GM12878 (cell line): ENCODE measurements around the gene PEX16. TPM values are rescaled to one million over a fixed set of nuclear protein-coding genes. Genes with fewer than 3 reads are reported as not detected.

ENCODE experiments used
- ATAC-seq: fragments of 200-7000 bp; cut with Tn5 transposase; 3 replicates; pipeline ENCODE4 v1.9.1; 2020; ENCODE audit warnings: mild to moderate bottlenecking, moderate library complexity
- BruUV-seq: library from RNA; stranded (reverse); fragments of 400-500 nt; replicated peaks from 2 replicates; lab custom pipeline; 2021; lab: Mats Ljungman, UMichigan
- CTCF ChIA-PET: fragments of 300-600 bp; sonication (Branson Sonifier 250); formaldehyde crosslinking; extraction: SDS; loops from one replicate; lab custom pipeline; 2021; ENCODE audit warnings: inconsistent platforms; lab: Yijun Ruan, JAX
- POLR2A ChIA-PET: fragments of 350-600 bp; formaldehyde crosslinking; extraction: SDS; loops from one replicate; lab custom pipeline; 2021; ENCODE audit warnings: inconsistent platforms; lab: Charles Lee
- RAD21 ChIA-PET: fragments of 300-600 bp; sonication (Branson Sonifier 250); formaldehyde crosslinking; loops from one replicate; lab custom pipeline; 2023; ENCODE audit warnings: antibody characterized with exemption; ENCODE audit not compliant: unreplicated experiment; lab: Charles Lee
- SMC1A ChIA-PET: fragments of 300-600 bp; sonication (Branson Sonifier 250); formaldehyde crosslinking; loops from one replicate; lab custom pipeline; 2023; ENCODE audit not compliant: unreplicated experiment, uncharacterized antibody; lab: Charles Lee
- DNase-seq: peaks from one replicate; pipeline ENCODE4 v3.0.0-alpha.2; 2011; ENCODE audit warnings: low read depth, low spot score
- FAIRE-seq: peaks from 3 replicates; lab custom pipeline; 2011; peaks lifted over from hg19 to GRCh38; lab: Jason Lieb, UNC
- H2AFZ ChIP-seq: 2 replicates; pipeline ENCODE4 v1.6.0; 2011; ENCODE audit warnings: low read depth, low read length, control low read depth; ENCODE audit not compliant: control insufficient read depth
- H3K27ac ChIP-seq: 2 replicates; pipeline ENCODE4 v1.5.1; 2011; ENCODE audit warnings: control low read depth; ENCODE audit not compliant: control insufficient read depth, insufficient read depth
- H3K27me3 ChIP-seq, 2 experiments: replicated peaks in 1 of 2; 2 replicates each; pipeline versions ENCODE4 v1.6.0 to v1.6.1; 2011; ENCODE audit warnings: low read length in 1 of 2; ENCODE audit not compliant: control insufficient read depth in 2 of 2, insufficient read depth in 2 of 2
- H3K36me3 ChIP-seq, 2 experiments: 2 replicates each; pipeline ENCODE4 v1.5.1; 2011; ENCODE audit warnings: low read length in 1 of 2; ENCODE audit not compliant: control insufficient read depth in 2 of 2, insufficient read depth in 2 of 2
- H3K4me1 ChIP-seq: 2 replicates; pipeline ENCODE4 v1.6.1; 2011; ENCODE audit warnings: mild to moderate bottlenecking, low read length, moderate library complexity, mixed read lengths; ENCODE audit not compliant: control insufficient read depth, insufficient read depth
- H3K4me2 ChIP-seq: 2 replicates; pipeline ENCODE4 v1.6.0; 2011; ENCODE audit warnings: control low read depth; ENCODE audit not compliant: control insufficient read depth, insufficient read depth
- H3K4me3 ChIP-seq: fragments of 200-600 bp; sonication (generic); 2 replicates; pipeline ENCODE4 v1.5.1; 2016
- H3K79me2 ChIP-seq: 2 replicates; pipeline ENCODE4 v1.6.0; 2011; ENCODE audit warnings: low read length; ENCODE audit not compliant: control insufficient read depth, insufficient read depth
- H3K9ac ChIP-seq: 2 replicates; pipeline ENCODE4 v1.8.0; 2011; ENCODE audit warnings: low read length, control low read depth, mixed read lengths; ENCODE audit not compliant: control insufficient read depth, insufficient read depth
- H3K9me3 ChIP-seq: replicated peaks from 3 replicates; pipeline ENCODE4 v1.5.1; 2011; ENCODE audit warnings: mild to moderate bottlenecking, low read length; ENCODE audit not compliant: control insufficient read depth, insufficient read depth
- H4K20me1 ChIP-seq: 2 replicates; pipeline ENCODE4 v1.6.0; 2011; ENCODE audit not compliant: control insufficient read depth, insufficient read depth
- BCLAF1 ChIP-seq: fragments of 450-650 bp; IDR thresholded peaks from 2 replicates; pipeline ENCODE4 v1.6.1; 2017; ENCODE audit warnings: antibody characterized with exemption, mild to moderate bottlenecking, moderate library complexity
- CREB1 ChIP-seq: IDR thresholded peaks from 2 replicates; pipeline ENCODE4 v1.6.1; 2012; ENCODE audit warnings: low read depth, mild to moderate bottlenecking, inconsistent platforms
- CTCF ChIP-seq, 3 experiments: IDR thresholded peaks in 2 of 3; conservative IDR thresholded peaks in 1 of 3; 2 replicates each; pipeline ENCODE4 v1.5.1; 2011; ENCODE audit warnings: low read depth in 3 of 3, low read length in 3 of 3, mild to moderate bottlenecking in 3 of 3, control low read depth in 2 of 3, moderate library complexity in 2 of 3, inconsistent platforms in 1 of 3, mixed read lengths in 1 of 3; ENCODE audit not compliant: control insufficient read depth in 2 of 3, insufficient read depth in 1 of 3; ENCODE audit errors: extremely low read depth in 1 of 3
- EP300 ChIP-seq, 2 experiments: fragments of 150-350 bp in 1 of 2; IDR thresholded peaks; 2 replicates each; pipeline ENCODE4 v1.6.1; 2011 to 2012; ENCODE audit warnings: low read depth in 2 of 2, low read length in 2 of 2, borderline replicate concordance in 1 of 2, improper control_type of control experiment in 1 of 2, inconsistent platforms in 1 of 2; ENCODE audit not compliant: control insufficient read depth in 1 of 2
- JUND ChIP-seq: IDR thresholded peaks from 2 replicates; pipeline ENCODE4 v1.6.1; 2012; ENCODE audit warnings: low read depth, mild to moderate bottlenecking, low read length, improper control_type of control experiment, moderate library complexity
- NBN ChIP-seq: fragments of 450-650 bp; IDR thresholded peaks from 2 replicates; pipeline ENCODE4 v1.6.1; 2016
- NFXL1 ChIP-seq: fragments of 450-650 bp; IDR thresholded peaks from 2 replicates; pipeline ENCODE4 v1.6.1; 2017; ENCODE audit warnings: antibody characterized with exemption, mild to moderate bottlenecking, borderline replicate concordance
- NFYA ChIP-seq: IDR thresholded peaks from 2 replicates; pipeline ENCODE4 v1.6.1; 2011; ENCODE audit warnings: low read depth, mild to moderate bottlenecking, low read length, improper control_type of control experiment, borderline replicate concordance
- PBX3 ChIP-seq: IDR thresholded peaks from 2 replicates; pipeline ENCODE4 v1.6.1; 2011; ENCODE audit warnings: mild to moderate bottlenecking, low read depth, low read length, moderate library complexity; ENCODE audit not compliant: insufficient replicate concordance
- PKNOX1 ChIP-seq: fragments of 450-650 bp; IDR thresholded peaks from 2 replicates; pipeline ENCODE4 v1.6.1; 2016; ENCODE audit warnings: mild to moderate bottlenecking
- POLR2AphosphoS2 ChIP-seq: IDR thresholded peaks from 2 replicates; pipeline ENCODE4 v1.6.1; 2011; ENCODE audit warnings: low read depth, mild to moderate bottlenecking, low read length, improper control_type of control experiment, moderate library complexity
- SIN3A ChIP-seq: IDR thresholded peaks from 2 replicates; pipeline ENCODE4 v1.6.1; 2012; ENCODE audit warnings: low read depth, low read length, improper control_type of control experiment
- SIX5 ChIP-seq: IDR thresholded peaks from 2 replicates; pipeline ENCODE4 v1.6.1; 2011; ENCODE audit warnings: mild to moderate bottlenecking, low read depth, low read length, moderate library complexity; ENCODE audit not compliant: severe bottlenecking
- SPI1 ChIP-seq: IDR thresholded peaks from 2 replicates; pipeline ENCODE4 v1.6.1; 2011; ENCODE audit warnings: low read depth, mild to moderate bottlenecking, low read length, moderate library complexity, borderline replicate concordance; ENCODE audit not compliant: insufficient read depth
- SREBF1 ChIP-seq: IDR thresholded peaks from 2 replicates; pipeline ENCODE4 v1.6.1; 2012; ENCODE audit warnings: mild to moderate bottlenecking, low read length
- TCF3 ChIP-seq: IDR thresholded peaks from 2 replicates; pipeline ENCODE4 v1.6.1; 2012; ENCODE audit warnings: low read depth, mild to moderate bottlenecking, low read length, borderline replicate concordance; ENCODE audit not compliant: insufficient read depth
- ZNF274 ChIP-seq: IDR thresholded peaks from one replicate; pipeline ENCODE4 v1.8.0; 2011; ENCODE audit not compliant: insufficient read length, insufficient read depth
- WGBS: methylation state at CpG from one replicate; pipeline ENCODE4 v1.1.6; 2016; ENCODE audit warnings: low lambda C conversion rate; ENCODE audit not compliant: insufficient replicate concordance, insufficient coverage; ENCODE audit errors: missing lambda C conversion rate; 5-methylcytosine and 5-hydroxymethylcytosine counted together
- in situ Hi-C: fragments of 300-500 bp; cut with MboI; formaldehyde crosslinking; loops from 9 replicates; pipeline ENCODE4 v1.14.3; 2018; ENCODE audit warnings: mixed read lengths
- intact Hi-C: fragments of 100-400 bp; cut with micrococcal nuclease; formaldehyde crosslinking; loops from one replicate; pipeline ENCODE4 v1.14.2; 2022; ENCODE audit not compliant: unreplicated experiment
- polyA plus RNA-seq, 11 experiments: library from polyadenylated mRNA; depleted of rRNA in 4 of 11; unstranded in 6 of 11; stranded (reverse) in 5 of 11; fragments of >200 nt; fragmentation: Nextera tagmentation in 4 of 11; fragmentation: Illumina TruSeq in 1 of 11; extraction: Ambion mirVana in 4 of 11; extraction: Trizol in 1 of 11; gene quantifications; 1 replicate in 1 of 11; 2 replicates in 10 of 11; pipeline versions ENCODE4 v1.2.1 to v1.2.3, GENCODE V29; 2011 to 2016; ENCODE audit warnings: inconsistent platforms in 2 of 11, missing spikeins in 2 of 11, low read depth in 1 of 11
- total RNA-seq, 4 experiments: library from RNA; depleted of rRNA in 3 of 4; stranded (reverse); fragments of >200 nt in 3 of 4; fragmentation: Illumina TruSeq in 1 of 4; extraction: Trizol in 1 of 4; gene quantifications; 2 replicates each; pipeline versions ENCODE4 v1.2.1 to v1.2.3, GENCODE V29; 2013 to 2021

Gene PEX16
- total and polyA plus RNA-seq, 10 of the 15 experiments (the other 5 are each of a cell fraction or from before 2014, with no cell fraction given): 1.4 to 53.5 (median 27.6) TPM

- 95% methylated on average over 8 of the region's 8 CpGs for WGBS
- DNase-seq (no peak), ATAC-seq (no peak), FAIRE-seq (no peak)
- Histone ChIP-seq H3K27ac (no peak overlapping the region), H2AFZ (no peak overlapping the region), H3K36me3 (peaks cover 3 to 12% of the 10 kb centered on the region in 2 experiments; a peak in 2 of 4 replicates), H3K4me2 (no peak overlapping the region), H4K20me1 (peaks cover 6% of the 10 kb centered on the region), H3K4me1 (peaks cover 55% of the 10 kb centered on the region), H3K4me3 (no peak overlapping the region), H3K9me3 (no peaks in the 10 kb centered on the region), H3K9ac (no peak overlapping the region), H3K27me3 (no peaks in the 10 kb centered on the region), H3K79me2 (no peaks in the 10 kb centered on the region)
- CTCF ChIA-PET: interaction anchor here (1.0 to 3.3 kb wide), 2 partner anchors 33 kb away, joined by 3 to 20 read pairs; no protein-coding TSS in a partner anchor
- in situ Hi-C loops: no loop called here
- intact Hi-C loops: no loop called here
- SMC1A ChIA-PET: no interaction called here
- POLR2A ChIA-PET: interaction anchor here (0.6 to 1.0 kb wide), 3 partner anchors 11 to 422 kb away, joined by 3 to 7 read pairs (median 3); partner anchors contain the start of gene PEX16
- no TSS peak for BruUV-seq
- RAD21 ChIA-PET: interaction anchor here (1.2 to 3.2 kb wide), 2 partner anchors 9 to 33 kb away, joined by 3 to 18 read pairs; no protein-coding TSS in a partner anchor
- TF ChIP-seq JUND (no peak), POLR2AphosphoS2 (no peak), BCLAF1 (no peak), NBN (no peak), CREB1 (no peak), SPI1 (no peak), NFXL1 (no peak), SIN3A (no peak), EP300 (IDR thresholded peaks at IDR 0.05; ENCODE audit: borderline replicate concordance in 1 of 2, control insufficient read depth in 1 of 2, low read depth in 2 of 2, low read length in 2 of 2) (no peak), SREBF1 (no peak), PBX3 (no peak), NFYA (no peak), CTCF (IDR thresholded peaks at IDR 0.05 in 2 of 3, conservative IDR thresholded peaks at IDR 0.05 in 1 of 3; ENCODE audit: control insufficient read depth in 2 of 3, extremely low read depth in 1 of 3, insufficient read depth in 1 of 3, low read depth in 3 of 3, low read length in 3 of 3) (no peak), PKNOX1 (no peak), ZNF274 (no peak), SIX5 (no peak), TCF3 (no peak)
Observed at GRCh38 chr11:45932217-45932616, 14.5 kb upstream of the PEX16 start.
